ENCODE results near the gene THUMPD1. TPM values are rescaled to one million over a fixed set of nuclear protein-coding genes. Genes with fewer than 3 reads are reported as not detected.
"Not testable (repeated sequence)": the region's sequence is repeated elsewhere in the genome, so short reads cannot be mapped to it uniquely, and the experiment has no call there.

The THUMPD1 gene
- total RNA-seq, 1 donor from 2014 or later = 95.8 TPM

DNA sequence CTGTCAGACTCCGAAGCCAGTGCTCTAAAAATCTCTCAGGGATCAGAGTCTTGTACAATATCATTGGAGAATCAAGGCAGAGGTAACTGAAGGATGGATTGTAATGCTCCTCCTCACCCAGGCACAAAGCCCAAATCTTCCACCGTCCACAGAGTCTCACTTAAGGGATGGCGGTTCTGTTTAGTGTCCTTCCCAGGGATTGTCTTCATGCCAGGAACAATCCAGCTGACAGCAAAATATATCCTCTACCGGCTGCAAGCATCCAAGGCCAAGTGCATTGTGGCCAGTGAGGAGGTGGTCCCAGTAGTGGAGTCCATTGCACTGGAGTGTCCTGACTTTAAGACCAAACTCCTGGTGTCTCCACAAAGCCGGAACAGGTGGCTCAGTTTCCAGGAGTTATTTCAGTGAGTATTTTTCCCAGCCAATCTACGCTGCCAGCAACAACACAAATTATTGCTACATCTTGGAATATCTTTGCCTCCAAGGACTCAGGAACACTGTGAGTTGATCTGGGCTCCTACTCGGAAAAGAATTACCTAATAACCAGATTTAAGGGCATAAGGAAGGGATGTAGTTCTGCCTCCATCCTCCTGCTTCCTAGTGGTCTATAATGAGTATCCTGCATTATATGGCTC lies 30.2 kb downstream of the THUMPD1 start:
- Histone ChIP-seq H3K4me3 (no peak overlapping the region), H3K9me3 (ENCODE audit: low read depth) (no peaks in the 10 kb centered on the region), H3F3A (ENCODE audit: low read depth) (no peaks in the 10 kb centered on the region), H2AFZ (replicated peaks) (no peak overlapping the region), H3K27me3 (no peaks in the 10 kb centered on the region), H3K9ac (no peak overlapping the region), H3K4me1 (no peaks in the 10 kb centered on the region), H3K27ac (no peak overlapping the region), H3K36me3 (no peaks in the 10 kb centered on the region), H3K4me2 (no peak overlapping the region), H4K20me1 (ENCODE audit: low read depth) (no peaks in the 10 kb centered on the region), H3K79me2 (ENCODE audit: low read depth) (no peaks in the 10 kb centered on the region)
- TF ChIP-seq, protein P1, sequence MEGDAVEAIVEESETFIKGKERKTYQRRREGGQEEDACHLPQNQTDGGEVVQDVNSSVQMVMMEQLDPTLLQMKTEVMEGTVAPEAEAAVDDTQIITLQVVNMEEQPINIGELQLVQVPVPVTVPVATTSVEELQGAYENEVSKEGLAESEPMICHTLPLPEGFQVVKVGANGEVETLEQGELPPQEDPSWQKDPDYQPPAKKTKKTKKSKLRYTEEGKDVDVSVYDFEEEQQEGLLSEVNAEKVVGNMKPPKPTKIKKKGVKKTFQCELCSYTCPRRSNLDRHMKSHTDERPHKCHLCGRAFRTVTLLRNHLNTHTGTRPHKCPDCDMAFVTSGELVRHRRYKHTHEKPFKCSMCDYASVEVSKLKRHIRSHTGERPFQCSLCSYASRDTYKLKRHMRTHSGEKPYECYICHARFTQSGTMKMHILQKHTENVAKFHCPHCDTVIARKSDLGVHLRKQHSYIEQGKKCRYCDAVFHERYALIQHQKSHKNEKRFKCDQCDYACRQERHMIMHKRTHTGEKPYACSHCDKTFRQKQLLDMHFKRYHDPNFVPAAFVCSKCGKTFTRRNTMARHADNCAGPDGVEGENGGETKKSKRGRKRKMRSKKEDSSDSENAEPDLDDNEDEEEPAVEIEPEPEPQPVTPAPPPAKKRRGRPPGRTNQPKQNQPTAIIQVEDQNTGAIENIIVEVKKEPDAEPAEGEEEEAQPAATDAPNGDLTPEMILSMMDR (IDR thresholded peaks at IDR 0.05) = no peak
- TF ChIP-seq EZH2phosphoT487 (IDR thresholded peaks at IDR 0.05) = no peak
- TF ChIP-seq EZH2 (IDR thresholded peaks at IDR 0.05) = no peak
- peaks cover 2% of the 10 kb centered on the region for H3K27me3 Mint-ChIP-seq (ENCODE audit: insufficient read depth, low read depth)
- H3K4me3 Mint-ChIP-seq = no peak overlapping the region
- H3K36me3 Mint-ChIP-seq = no peaks in the 10 kb centered on the region
- no peaks in the 10 kb centered on the region for H3K9me3 Mint-ChIP-seq
- H3K27ac Mint-ChIP-seq = no peak overlapping the region
- no peaks in the 10 kb centered on the region for H3K4me1 Mint-ChIP-seq
- no peak for DNase-seq (ENCODE audit: low spot score)

DNA sequence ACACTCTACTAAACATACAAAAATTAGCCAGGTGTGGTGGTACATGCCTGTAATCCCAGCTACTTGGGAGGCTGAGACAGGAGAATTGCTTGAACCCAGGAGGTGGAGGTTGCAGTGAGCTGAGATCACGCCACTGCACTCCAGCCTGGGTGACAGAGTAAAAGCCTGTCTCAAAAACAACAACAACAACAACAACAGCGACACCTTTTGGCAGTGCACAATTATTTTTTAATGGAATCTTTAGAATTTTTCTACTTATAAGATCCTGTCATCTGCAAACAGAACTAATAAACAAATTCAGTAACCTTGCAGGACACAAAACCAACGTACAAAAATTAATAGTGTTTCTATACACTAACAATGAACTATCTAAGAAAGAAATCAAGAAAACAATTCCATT lies 33.5 kb downstream of the THUMPD1 start:
- H3K27me3 ChIP-seq; H2AFZ ChIP-seq (replicated peaks); H3K9me3 ChIP-seq (ENCODE audit: low read depth); H3K4me3 ChIP-seq; H3K79me2 ChIP-seq (ENCODE audit: low read depth); H3K27ac ChIP-seq; H3K4me2 ChIP-seq; H4K20me1 ChIP-seq (ENCODE audit: low read depth); H3K4me3 Mint-ChIP-seq; H3K36me3 Mint-ChIP-seq; H3K9me3 Mint-ChIP-seq; H3K36me3 ChIP-seq; H3K9ac ChIP-seq; H3F3A ChIP-seq (ENCODE audit: low read depth); H3K4me1 ChIP-seq; H3K27ac Mint-ChIP-seq; H3K27me3 Mint-ChIP-seq (ENCODE audit: insufficient read depth, low read depth); H3K4me1 Mint-ChIP-seq: not testable (repeated sequence)
- DNase-seq (ENCODE audit: low spot score) = peak; percentile 51
- TF ChIP-seq, protein P1 (IDR thresholded peaks at IDR 0.05) = peak; percentile 73

DNA sequence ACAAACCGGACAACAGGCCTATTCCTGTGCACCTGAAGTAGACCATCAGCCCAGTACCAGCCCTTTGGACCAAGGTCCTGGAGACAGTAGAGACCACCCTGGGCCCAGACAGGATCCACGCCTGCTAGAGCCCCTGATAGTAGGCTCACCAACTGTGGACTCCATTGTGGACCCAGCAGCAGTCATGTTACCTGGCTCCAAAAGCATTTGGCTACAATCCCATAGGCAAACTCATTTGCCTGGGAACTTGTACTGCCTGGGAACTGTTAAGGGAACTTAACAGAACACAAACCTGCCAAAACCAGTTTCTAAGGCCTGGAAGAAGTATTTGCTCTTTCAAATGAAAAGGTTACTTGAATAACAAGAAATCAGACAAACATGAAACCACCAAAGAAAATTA lies 34.2 kb downstream of the THUMPD1 start:
- Histone ChIP-seq H4K20me1 (ENCODE audit: low read depth) (no peaks in the 10 kb centered on the region), H3K36me3 (no peaks in the 10 kb centered on the region), H2AFZ (replicated peaks) (no peak overlapping the region), H3K9me3 (ENCODE audit: low read depth) (no peaks in the 10 kb centered on the region), H3K79me2 (ENCODE audit: low read depth) (no peaks in the 10 kb centered on the region), H3K27ac (no peak overlapping the region), H3K9ac (no peak overlapping the region), H3K27me3 (no peaks in the 10 kb centered on the region), H3K4me3 (no peak overlapping the region), H3K4me2 (no peak overlapping the region), H3K4me1 (no peaks in the 10 kb centered on the region), H3F3A (ENCODE audit: low read depth) (no peaks in the 10 kb centered on the region)
- H3K27ac Mint-ChIP-seq = no peak overlapping the region
- H3K27me3 Mint-ChIP-seq (ENCODE audit: insufficient read depth, low read depth) = peaks cover 2% of the 10 kb centered on the region
- H3K36me3 Mint-ChIP-seq = no peaks in the 10 kb centered on the region
- TF ChIP-seq EZH2 (IDR thresholded peaks at IDR 0.05) (no peak), EZH2phosphoT487 (IDR thresholded peaks at IDR 0.05) (no peak)
- TF ChIP-seq, protein P1 (IDR thresholded peaks at IDR 0.05) = no peak
- no peak for DNase-seq (ENCODE audit: low spot score)
- H3K4me1 Mint-ChIP-seq = no peaks in the 10 kb centered on the region
- no peak overlapping the region for H3K4me3 Mint-ChIP-seq
- H3K9me3 Mint-ChIP-seq = peaks cover 6% of the 10 kb centered on the region

DNA sequence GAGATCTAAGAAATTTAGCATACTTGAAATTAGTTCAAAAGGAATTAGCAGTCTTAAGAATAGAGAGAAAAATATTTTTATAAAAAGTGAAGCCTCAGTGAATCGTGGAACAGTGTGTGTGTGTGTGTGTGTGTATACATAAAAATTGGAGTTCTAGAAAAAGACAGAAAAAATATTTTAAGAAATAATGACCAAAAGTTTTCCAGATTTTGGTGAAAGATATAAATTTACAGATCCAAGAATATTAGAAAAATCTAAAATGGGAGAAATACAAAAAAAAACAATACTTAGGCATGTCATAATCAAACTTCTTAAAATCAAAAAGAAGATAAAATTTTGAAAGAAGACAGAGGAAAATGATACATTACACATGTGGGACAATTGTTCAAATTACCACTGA lies 35.6 kb downstream of the THUMPD1 start:
- H3K36me3 ChIP-seq; H3K4me1 ChIP-seq; H3F3A ChIP-seq (ENCODE audit: low read depth); H3K27ac ChIP-seq; DNase-seq (ENCODE audit: low spot score); H3K9ac ChIP-seq; H3K27me3 ChIP-seq; H3K27me3 Mint-ChIP-seq (ENCODE audit: insufficient read depth, low read depth); H2AFZ ChIP-seq (replicated peaks); H3K4me2 ChIP-seq; H3K27ac Mint-ChIP-seq; H4K20me1 ChIP-seq (ENCODE audit: low read depth); H3K4me1 Mint-ChIP-seq; H3K4me3 ChIP-seq; H3K4me3 Mint-ChIP-seq; H3K79me2 ChIP-seq (ENCODE audit: low read depth); H3K9me3 ChIP-seq (ENCODE audit: low read depth); H3K9me3 Mint-ChIP-seq; H3K36me3 Mint-ChIP-seq: not testable (repeated sequence)
